CD4-positive, CD25-positive, alpha-beta regulatory T cell (primary cell): Measurements from ENCODE around the gene RIBC2. TPM values are rescaled to one million over a fixed set of nuclear protein-coding genes. Genes with fewer than 3 reads are reported as not detected.
"Not testable (repeated sequence)": the region's sequence is repeated elsewhere in the genome, so short reads cannot be mapped to it uniquely, and the experiment has no call there.

Source experiments
- ATAC-seq, 2 donors: fragments of 150-1000 bp; cut with Tn5 transposase; one replicate each; pipeline ENCODE4 v1.10.0; 2021; ENCODE audit warnings: low read depth in 2 of 2, moderate number of reproducible peaks in 2 of 2, moderate library complexity in 1 of 2
- DNase-seq, 3 donors: peaks; one replicate each; pipeline versions ENCODE4 v3.0.0 to v3.0.0-alpha.2; 2012 to 2022; ENCODE audit warnings: mixed read lengths in 1 of 3
- H3K27ac ChIP-seq: one replicate; pipeline ENCODE4 v1.7.0; 2013; ENCODE audit warnings: mild to moderate bottlenecking, low read length; ENCODE audit not compliant: insufficient read depth, poor library complexity, severe bottlenecking
- H3K27me3 ChIP-seq: one replicate; pipeline ENCODE4 v1.7.0; 2013; ENCODE audit warnings: low read length; ENCODE audit not compliant: control insufficient read depth, insufficient read depth
- H3K36me3 ChIP-seq: one replicate; pipeline ENCODE4 v1.7.0; 2013; ENCODE audit warnings: mild to moderate bottlenecking, low read length, moderate library complexity; ENCODE audit not compliant: control insufficient read depth, insufficient read depth
- H3K4me1 ChIP-seq: 2 replicates; pipeline ENCODE4 v1.7.0; 2013; ENCODE audit warnings: mild to moderate bottlenecking, low read length; ENCODE audit not compliant: insufficient read depth, control insufficient read depth, poor library complexity, severe bottlenecking
- H3K4me3 ChIP-seq: one replicate; pipeline ENCODE4 v1.7.0; 2013; ENCODE audit warnings: low read depth, mild to moderate bottlenecking, low read length, moderate library complexity
- H3K9me3 ChIP-seq, 2 experiments: 1 replicate in 1 of 2; 2 replicates in 1 of 2; pipeline ENCODE4 v1.7.0; 2013; ENCODE audit warnings: low read length in 2 of 2, mild to moderate bottlenecking in 1 of 2, moderate library complexity in 1 of 2; ENCODE audit not compliant: control insufficient read depth in 2 of 2
- H3K27ac Mint-ChIP-seq, 3 donors: one replicate each; pipeline ENCODE4 v1.8.0; 2020 to 2022; ENCODE audit warnings: mild to moderate bottlenecking in 3 of 3, mixed read lengths in 3 of 3, moderate library complexity in 2 of 3
- H3K27me3 Mint-ChIP-seq: one replicate; pipeline ENCODE4 v1.8.0; 2022; ENCODE audit warnings: mild to moderate bottlenecking, mixed read lengths
- H3K36me3 Mint-ChIP-seq: one replicate; pipeline ENCODE4 v1.8.0; 2020; ENCODE audit warnings: mixed read lengths
- H3K4me1 Mint-ChIP-seq, 4 donors: one replicate each; pipeline ENCODE4 v1.8.0; 2020 to 2022; ENCODE audit warnings: mixed read lengths in 4 of 4, mild to moderate bottlenecking in 1 of 4
- H3K4me3 Mint-ChIP-seq, 4 donors: one replicate each; pipeline ENCODE4 v1.8.0; 2020 to 2022; ENCODE audit warnings: mild to moderate bottlenecking in 4 of 4, mixed read lengths in 4 of 4, moderate library complexity in 3 of 4
- H3K9me3 Mint-ChIP-seq, 7 donors: one replicate each; pipeline ENCODE4 v1.8.0; 2020 to 2022; ENCODE audit warnings: mixed read lengths in 7 of 7, mild to moderate bottlenecking in 3 of 7, moderate library complexity in 2 of 7
- polyA plus RNA-seq, 4 donors: library from polyadenylated mRNA; unstranded; fragments of 300-500 nt; fragmentation: Illumina TruSeq; gene quantifications; one replicate each; pipeline ENCODE4 v1.2.3, GENCODE V29; 2021
- total RNA-seq: library from RNA; stranded (reverse); gene quantifications from one replicate; pipeline ENCODE4 v1.2.3, GENCODE V29; 2022

Gene RIBC2
- total and polyA plus RNA-seq, 5 donors from 2014 or later, result 0.15 to 0.67 TPM; not detected in 3

DNA sequence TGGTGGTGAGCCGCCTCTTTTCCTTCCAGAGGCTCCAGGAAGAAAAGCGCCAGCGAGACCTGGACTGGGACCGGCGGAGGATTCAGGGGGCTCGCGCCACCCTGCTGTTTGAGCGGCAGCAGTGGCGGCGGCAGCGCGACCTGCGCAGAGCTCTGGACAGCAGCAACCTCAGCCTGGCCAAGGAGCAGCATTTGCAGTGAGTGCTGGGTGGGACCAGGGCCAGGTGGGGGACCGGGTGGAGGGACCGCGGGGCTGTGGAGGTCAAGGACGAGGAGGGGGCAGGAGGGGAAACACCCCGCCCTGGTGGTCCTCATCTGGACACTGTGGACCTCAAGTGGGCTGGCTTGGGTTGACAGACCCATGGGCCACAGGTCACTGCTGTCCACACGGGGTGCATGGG is 17.4 kb downstream of the RIBC2 start:
- H3K27me3 ChIP-seq, result no peaks in the 10 kb centered on the region
- Mint-ChIP-seq H3K36me3 (no peaks in the 10 kb centered on the region), H3K4me3 (no peak overlapping the region), H3K4me1 (peaks cover 6 to 11% (median 8%) of the 10 kb centered on the region in 4 donors), H3K9me3 (peaks cover 0 to 4% (median 0%) of the 10 kb centered on the region in 7 donors), H3K27ac (no peak overlapping the region), H3K27me3 (no peaks in the 10 kb centered on the region)
- peaks cover 6% of the 10 kb centered on the region for H3K4me1 ChIP-seq
- no peak overlapping the region for H3K27ac ChIP-seq
- H3K4me3 ChIP-seq, result no peak overlapping the region
- H3K9me3 ChIP-seq, result peaks cover 0 to 2% of the 10 kb centered on the region in 2 experiments
- no peaks in the 10 kb centered on the region for H3K36me3 ChIP-seq
- no peak for ATAC-seq
- no peak for DNase-seq

DNA sequence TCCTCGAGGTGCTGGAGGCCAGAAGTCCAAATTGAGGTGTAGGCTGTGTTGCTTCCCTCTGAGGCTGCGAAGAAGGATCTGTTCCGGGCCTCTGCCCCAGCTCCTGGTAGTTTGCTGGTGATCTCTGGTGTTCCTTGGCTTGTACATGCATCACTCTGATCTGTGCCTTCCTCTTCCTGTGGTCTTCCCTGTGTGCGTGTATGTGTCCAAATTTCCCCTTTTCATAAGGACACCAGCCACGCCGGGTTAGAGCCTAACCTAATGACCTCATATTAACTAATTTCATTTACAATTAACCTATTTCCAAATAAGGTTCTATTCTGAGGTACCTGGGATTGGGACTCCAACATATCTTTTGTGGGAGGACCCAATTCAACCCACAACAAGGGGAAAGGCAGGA is 21.5 kb downstream of the RIBC2 start:
- Histone ChIP-seq H3K27ac (no peak overlapping the region), H3K27me3 (no peaks in the 10 kb centered on the region), H3K4me1 (peaks cover 6% of the 10 kb centered on the region), H3K4me3 (no peak overlapping the region), H3K9me3 (no peaks in the 10 kb centered on the region), H3K36me3 (no peaks in the 10 kb centered on the region)
- H3K4me1 Mint-ChIP-seq, result peaks cover 6 to 11% (median 8%) of the 10 kb centered on the region in 4 donors
- no peaks in the 10 kb centered on the region for H3K36me3 Mint-ChIP-seq
- H3K4me3 Mint-ChIP-seq, result no peak overlapping the region
- DNase-seq, result no peak
- no peaks in the 10 kb centered on the region for H3K9me3 Mint-ChIP-seq
- H3K27me3 Mint-ChIP-seq, result no peaks in the 10 kb centered on the region
- no peak for ATAC-seq
- no peak overlapping the region for H3K27ac Mint-ChIP-seq

DNA sequence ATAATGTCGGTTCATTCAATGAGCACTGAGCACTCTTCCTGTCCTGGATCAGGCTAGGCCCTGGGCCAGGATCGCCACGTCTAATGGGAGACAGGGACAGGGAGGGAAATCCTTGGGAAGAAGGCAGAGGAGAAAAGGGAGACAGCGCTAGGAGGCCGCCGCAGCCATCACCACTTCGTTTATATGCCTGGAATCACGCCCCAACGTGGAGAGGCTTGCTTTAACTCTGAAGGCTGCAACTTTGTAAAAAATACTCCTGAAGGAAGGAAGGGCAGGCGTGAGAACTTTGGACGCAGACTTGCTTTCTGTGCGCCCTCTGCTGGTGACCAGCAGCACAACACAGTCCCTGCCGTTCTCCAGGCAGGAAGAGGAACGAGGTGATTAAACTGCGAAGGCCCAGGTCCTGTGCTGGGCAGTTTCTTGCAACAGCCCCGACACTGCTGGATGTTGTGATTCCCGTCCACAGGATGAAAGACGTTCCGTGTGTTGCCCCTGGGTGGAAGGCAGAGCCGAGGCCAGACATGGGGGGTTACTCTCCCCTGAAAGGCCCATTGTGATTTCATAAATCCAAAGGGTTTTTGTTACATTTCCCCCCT is 22.1 kb downstream of the RIBC2 start:
- Mint-ChIP-seq H3K4me3 (peak overlapping the region in 2 of 4 donors; percentile 8 to 27), H3K27me3 (no peaks in the 10 kb centered on the region), H3K36me3 (no peaks in the 10 kb centered on the region), H3K9me3 (no peaks in the 10 kb centered on the region), H3K4me1 (peaks cover 6 to 14% (median 10%) of the 10 kb centered on the region in 4 donors), H3K27ac (peak overlapping the region in 2 of 3 donors; percentile 58 to 88)
- DNase-seq (peak; percentile 70 to 82 (median 73)), ATAC-seq (peak; percentile 74 to 88)
- no peaks in the 10 kb centered on the region for H3K36me3 ChIP-seq
- no peak overlapping the region for H3K4me3 ChIP-seq
- peaks cover 6% of the 10 kb centered on the region for H3K4me1 ChIP-seq
- no peak overlapping the region for H3K27ac ChIP-seq
- H3K9me3 ChIP-seq, result no peaks in the 10 kb centered on the region
- H3K27me3 ChIP-seq, result no peaks in the 10 kb centered on the region

DNA sequence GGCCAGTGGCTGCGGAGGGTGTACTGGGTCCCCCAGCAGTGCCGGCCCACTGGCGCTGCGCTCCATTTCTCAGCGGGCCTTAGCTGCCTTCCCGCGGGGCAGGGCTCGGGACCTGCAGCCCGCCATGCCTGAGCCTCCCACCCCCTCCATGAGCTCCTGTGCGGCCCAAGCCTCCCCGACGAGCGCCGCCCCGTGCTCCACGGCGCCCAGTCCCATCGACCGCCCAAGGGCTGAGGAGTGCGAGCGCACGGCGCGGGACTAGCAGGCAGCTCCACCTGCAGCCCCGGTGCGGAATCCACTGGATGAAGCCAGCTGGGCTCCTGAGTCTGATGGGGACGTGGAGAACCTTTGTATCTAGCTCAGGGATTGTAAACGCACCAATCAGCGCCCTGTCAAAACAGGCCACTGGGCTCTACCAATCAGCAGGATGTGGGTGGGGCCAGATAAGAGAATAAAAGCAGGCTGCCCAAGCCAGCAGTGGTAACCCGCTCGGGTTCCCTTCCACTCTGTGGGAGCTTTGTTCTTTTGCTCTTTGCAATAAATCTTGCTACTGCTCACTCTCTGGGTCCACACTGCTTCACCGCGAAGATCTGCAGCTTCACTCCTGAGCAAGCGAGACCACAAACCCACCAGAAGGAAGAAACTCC is 23.5 kb downstream of the RIBC2 start:
- not testable (repeated sequence) for H3K27ac Mint-ChIP-seq, H3K36me3 ChIP-seq, H3K27me3 ChIP-seq, H3K36me3 Mint-ChIP-seq, H3K27me3 Mint-ChIP-seq, H3K9me3 Mint-ChIP-seq, H3K4me3 ChIP-seq, ATAC-seq, H3K27ac ChIP-seq, H3K4me3 Mint-ChIP-seq, H3K9me3 ChIP-seq, H3K4me1 ChIP-seq
- DNase-seq, result peak in 1 of 3 donors; percentile 31
- H3K4me1 Mint-ChIP-seq, result peaks cover 6 to 22% (median 17%) of the 10 kb centered on the region in 4 donors

DNA sequence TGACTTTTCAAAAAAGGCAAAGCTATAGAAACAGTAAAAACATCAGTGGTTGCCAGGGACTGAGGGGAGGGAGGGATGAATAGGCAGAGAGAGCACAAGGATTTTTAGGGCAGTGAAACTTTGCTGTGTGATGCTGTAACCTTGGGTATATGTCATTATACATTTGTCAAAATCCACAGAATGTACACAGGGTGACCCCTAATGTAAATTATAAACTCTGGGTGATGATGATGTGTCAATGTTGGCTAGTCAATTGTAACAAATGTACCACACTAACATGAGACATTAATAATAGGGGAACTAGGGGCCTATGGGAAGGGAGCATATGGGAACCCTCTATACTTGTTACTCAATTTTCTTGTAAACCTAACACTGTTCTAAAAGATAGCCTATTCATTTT is 24.8 kb downstream of the RIBC2 start:
- DNase-seq (no peak), ATAC-seq (no peak)
- Histone ChIP-seq H3K4me3 (no peak overlapping the region), H3K4me1 (peaks cover 6% of the 10 kb centered on the region), H3K9me3 (no peaks in the 10 kb centered on the region), H3K27me3 (no peaks in the 10 kb centered on the region), H3K27ac (no peak overlapping the region), H3K36me3 (no peaks in the 10 kb centered on the region)
- Mint-ChIP-seq H3K27me3 (peaks cover 4% of the 10 kb centered on the region), H3K27ac (no peak overlapping the region), H3K4me1 (peaks cover 6 to 22% (median 17%) of the 10 kb centered on the region in 4 donors), H3K9me3 (no peaks in the 10 kb centered on the region), H3K4me3 (peak overlapping the region in 1 of 4 donors; percentile 34), H3K36me3 (no peaks in the 10 kb centered on the region)

DNA sequence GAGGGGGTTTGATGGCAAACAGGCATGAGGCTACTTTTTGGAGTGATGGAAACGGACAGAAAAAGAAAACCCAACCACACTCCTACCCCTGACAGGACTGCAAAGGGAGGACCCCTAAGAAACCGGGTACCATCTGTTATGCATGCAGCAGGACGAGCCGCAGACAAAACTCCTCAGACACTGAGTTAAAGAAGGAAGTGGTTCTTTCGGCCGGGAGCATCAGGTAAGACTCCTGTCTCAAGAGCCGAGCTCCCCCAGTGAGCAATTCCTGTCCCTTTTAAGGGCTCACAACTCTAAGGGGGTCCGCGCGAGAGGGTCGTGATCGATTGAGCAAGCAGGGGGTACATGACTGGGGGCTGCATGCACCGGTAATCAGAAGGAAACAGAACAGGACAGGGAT is 27.2 kb downstream of the RIBC2 start:
- peak overlapping the region; percentile 61 for H3K4me3 ChIP-seq
- ATAC-seq, H3K27me3 Mint-ChIP-seq, H3K36me3 ChIP-seq, H3K9me3 ChIP-seq, H3K27me3 ChIP-seq, H3K27ac ChIP-seq, H3K4me1 ChIP-seq, H3K36me3 Mint-ChIP-seq, DNase-seq, H3K9me3 Mint-ChIP-seq: not testable (repeated sequence)
- peak overlapping the region; percentile 3 to 87 (median 82) for H3K4me3 Mint-ChIP-seq
- peak overlapping the region; percentile 66 to 86 (median 86) for H3K27ac Mint-ChIP-seq
- peaks cover 2 to 15% (median 11%) of the 10 kb centered on the region in 4 donors for H3K4me1 Mint-ChIP-seq

DNA sequence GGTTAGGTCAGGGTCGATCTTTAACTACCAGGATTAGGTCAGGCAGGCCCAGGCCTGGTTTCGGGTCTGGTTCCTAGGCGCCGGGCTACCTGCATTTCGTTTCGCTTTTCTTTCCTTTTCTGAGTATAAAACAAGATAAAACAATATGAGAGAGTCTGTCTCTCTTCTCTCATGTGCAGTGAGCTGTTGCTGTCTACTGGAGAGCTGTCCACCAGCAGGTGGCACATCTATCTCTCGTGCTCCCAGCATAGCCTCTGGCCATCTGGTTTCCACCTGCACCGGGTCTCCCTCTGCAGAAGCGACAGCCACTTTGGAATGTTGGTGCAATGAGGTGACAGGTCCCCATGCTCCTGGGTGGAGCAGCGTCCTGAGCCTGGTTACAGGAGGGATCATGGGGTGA is 27.6 kb downstream of the RIBC2 start:
- peak overlapping the region; percentile 66 to 86 (median 86) for H3K27ac Mint-ChIP-seq
- peak overlapping the region; percentile 61 for H3K4me3 ChIP-seq

DNA sequence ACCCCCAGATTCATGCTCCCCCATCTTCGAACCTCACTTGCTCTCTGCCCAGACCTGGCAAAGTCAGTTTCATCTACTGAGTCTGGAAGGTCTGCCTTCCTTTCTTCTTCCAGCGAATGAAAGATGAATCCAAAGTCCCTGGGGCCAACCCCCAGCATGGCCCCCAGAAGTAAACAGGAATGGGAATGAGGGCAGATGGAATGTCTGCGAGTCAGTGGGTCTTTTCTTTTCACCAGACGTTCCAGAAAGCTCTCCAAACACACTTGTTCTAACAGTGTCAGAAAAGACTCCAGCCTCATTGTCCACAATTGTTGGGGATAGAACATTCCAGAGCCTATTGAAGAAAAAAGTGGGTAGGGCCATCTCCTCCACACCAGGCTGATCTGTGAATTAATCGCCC is 28.6 kb downstream of the RIBC2 start:
- Mint-ChIP-seq H3K27me3 (peaks cover 4% of the 10 kb centered on the region), H3K9me3 (no peaks in the 10 kb centered on the region), H3K36me3 (no peaks in the 10 kb centered on the region), H3K4me1 (peaks cover 0 to 15% (median 8%) of the 10 kb centered on the region in 4 donors), H3K4me3 (no peak overlapping the region), H3K27ac (no peak overlapping the region)
- H3K36me3 ChIP-seq, result no peaks in the 10 kb centered on the region
- ATAC-seq (no peak), DNase-seq (no peak)
- no peak overlapping the region for H3K4me3 ChIP-seq
- H3K27me3 ChIP-seq, result no peaks in the 10 kb centered on the region
- H3K4me1 ChIP-seq, result no peaks in the 10 kb centered on the region
- H3K9me3 ChIP-seq, result no peaks in the 10 kb centered on the region
- no peak overlapping the region for H3K27ac ChIP-seq

More for the DNA sequence above, 27.6 kb downstream of the RIBC2 start:
- Mint-ChIP-seq H3K27me3 (peaks cover 4% of the 10 kb centered on the region), H3K9me3 (no peaks in the 10 kb centered on the region), H3K36me3 (no peaks in the 10 kb centered on the region), H3K4me3 (peak overlapping the region; percentile 3 to 87 (median 82)), H3K4me1 (peaks cover 0 to 15% (median 8%) of the 10 kb centered on the region in 4 donors)
- ATAC-seq (peak; percentile 78 to 86), DNase-seq (peak in 2 of 3 donors; percentile 31 to 61)
- Histone ChIP-seq H3K9me3 (no peaks in the 10 kb centered on the region), H3K27me3 (no peaks in the 10 kb centered on the region), H3K36me3 (no peaks in the 10 kb centered on the region), H3K4me1 (no peaks in the 10 kb centered on the region), H3K27ac (no peak overlapping the region)
